Activated CD8-positive, alpha-beta memory T cell treated with anti-CD3 and anti-CD28 coated beads, Interleukin-2, amount 50 U/mL, for 24 hours (primary cell): ENCODE measurements around the gene FLCN.
"Not testable (repeated sequence)": the region's sequence is repeated elsewhere in the genome, so short reads cannot be mapped to it uniquely, and the experiment has no call there.

Experiments used
- DNase-seq: peaks from one replicate; pipeline ENCODE4 v3.0.0-alpha.2; 2020; ENCODE audit errors: extremely low read depth

The FLCN gene, protein sequence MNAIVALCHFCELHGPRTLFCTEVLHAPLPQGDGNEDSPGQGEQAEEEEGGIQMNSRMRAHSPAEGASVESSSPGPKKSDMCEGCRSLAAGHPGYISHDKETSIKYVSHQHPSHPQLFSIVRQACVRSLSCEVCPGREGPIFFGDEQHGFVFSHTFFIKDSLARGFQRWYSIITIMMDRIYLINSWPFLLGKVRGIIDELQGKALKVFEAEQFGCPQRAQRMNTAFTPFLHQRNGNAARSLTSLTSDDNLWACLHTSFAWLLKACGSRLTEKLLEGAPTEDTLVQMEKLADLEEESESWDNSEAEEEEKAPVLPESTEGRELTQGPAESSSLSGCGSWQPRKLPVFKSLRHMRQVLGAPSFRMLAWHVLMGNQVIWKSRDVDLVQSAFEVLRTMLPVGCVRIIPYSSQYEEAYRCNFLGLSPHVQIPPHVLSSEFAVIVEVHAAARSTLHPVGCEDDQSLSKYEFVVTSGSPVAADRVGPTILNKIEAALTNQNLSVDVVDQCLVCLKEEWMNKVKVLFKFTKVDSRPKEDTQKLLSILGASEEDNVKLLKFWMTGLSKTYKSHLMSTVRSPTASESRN

DNA sequence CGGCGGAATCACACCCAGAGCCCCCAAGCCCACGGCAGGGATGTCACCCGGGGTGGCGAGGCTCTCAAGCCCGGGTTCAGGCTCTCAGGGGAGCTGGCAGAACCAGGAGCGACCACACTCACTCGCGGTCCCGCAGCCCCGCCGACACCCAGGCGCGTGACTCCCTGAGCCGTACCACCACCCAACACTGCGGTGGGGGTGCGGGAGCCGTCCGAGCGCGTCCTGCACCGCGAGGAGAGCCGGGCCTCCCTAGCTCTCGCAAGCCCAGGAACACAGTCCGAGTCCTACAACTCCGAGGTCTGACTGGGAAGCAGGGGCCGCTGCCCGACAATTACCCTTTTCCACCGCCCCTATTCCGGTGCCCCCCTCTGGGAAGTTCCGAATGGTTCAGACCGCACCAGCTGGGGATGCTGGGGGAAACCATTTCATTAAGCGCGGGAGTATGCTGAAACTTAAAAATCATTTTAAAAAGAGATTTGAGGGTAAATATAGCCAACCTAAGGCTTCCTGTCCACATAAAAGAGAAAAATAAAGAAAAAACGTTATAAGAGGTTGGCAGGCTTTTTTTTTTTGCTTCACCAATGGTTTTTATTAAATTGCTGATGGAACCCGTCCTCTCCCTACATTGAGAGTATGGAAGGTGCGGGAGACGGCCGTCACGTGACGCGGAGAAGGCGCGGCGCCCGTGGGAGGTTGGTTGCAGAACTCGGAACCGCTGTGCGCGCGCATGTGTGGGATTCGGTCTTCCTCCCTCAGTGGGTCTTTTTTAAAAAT lies at the start of gene FLCN:
Gene FLCN, minus strand, starts transcription at position 143 of the 774 bp plus-strand sequence. CDS start 9,031 bp downstream, outside the sequence.
- peak; percentile 72 for DNase-seq

- DNase-seq, result no peak
Observed at GRCh38 chr17:17285951-17286350, 49.0 kb upstream of the FLCN start.

DNA sequence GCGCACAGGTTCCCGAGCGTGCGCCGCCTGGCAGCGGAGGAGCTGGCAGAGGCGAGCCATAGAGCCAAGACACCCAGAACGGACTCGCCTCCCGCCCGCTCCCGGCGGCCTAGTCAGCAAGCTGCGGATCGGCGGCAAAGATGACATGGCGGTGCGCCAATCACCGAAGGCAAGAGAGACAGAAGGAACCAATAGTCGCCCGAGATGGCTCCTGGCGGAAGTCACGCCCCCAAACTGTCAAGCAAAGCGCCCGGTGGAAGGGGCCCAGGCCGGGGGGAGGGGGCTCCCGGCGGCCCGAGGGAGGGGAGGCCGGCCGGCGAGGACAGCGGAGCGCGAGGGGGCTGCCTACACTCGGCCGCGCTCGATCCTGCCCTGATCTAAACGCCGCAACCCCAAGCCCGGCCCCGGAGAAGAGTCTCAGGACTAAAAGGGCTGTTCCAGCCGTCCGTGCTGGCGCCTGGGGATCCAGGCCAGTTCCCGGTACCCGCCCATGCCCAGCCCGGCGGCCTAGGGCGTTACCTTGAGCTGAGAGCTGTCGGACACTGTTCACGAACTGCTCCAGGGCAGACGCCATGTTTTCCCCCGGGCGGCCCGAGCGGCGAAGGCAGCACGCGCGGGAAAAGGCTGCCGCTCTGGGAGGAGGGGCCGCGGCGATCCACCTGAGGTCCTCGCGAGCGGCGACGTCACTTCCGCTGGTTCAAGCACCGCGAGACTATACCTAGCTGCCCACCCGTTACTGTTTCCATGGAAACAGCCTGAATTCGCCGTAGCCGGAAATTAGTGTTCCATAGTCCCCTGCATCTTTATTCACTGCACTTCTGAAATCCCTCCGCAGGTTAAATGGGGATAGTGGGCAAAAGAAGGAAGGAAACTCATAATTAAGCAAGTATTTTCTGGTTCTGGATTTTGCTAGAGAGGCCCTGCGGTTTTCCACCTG lies 43.9 kb upstream of the FLCN start, which contains the start of gene COPS3:
Gene COPS3, minus strand, starts transcription at position 634 of the 937 bp plus-strand sequence. Its CDS starts 60 bp downstream, at position 574.
- peak; percentile 91 for DNase-seq

GRCh38 chr17:17279316-17279715 lies 42.3 kb upstream of the FLCN start:
- no peak for DNase-seq

DNA sequence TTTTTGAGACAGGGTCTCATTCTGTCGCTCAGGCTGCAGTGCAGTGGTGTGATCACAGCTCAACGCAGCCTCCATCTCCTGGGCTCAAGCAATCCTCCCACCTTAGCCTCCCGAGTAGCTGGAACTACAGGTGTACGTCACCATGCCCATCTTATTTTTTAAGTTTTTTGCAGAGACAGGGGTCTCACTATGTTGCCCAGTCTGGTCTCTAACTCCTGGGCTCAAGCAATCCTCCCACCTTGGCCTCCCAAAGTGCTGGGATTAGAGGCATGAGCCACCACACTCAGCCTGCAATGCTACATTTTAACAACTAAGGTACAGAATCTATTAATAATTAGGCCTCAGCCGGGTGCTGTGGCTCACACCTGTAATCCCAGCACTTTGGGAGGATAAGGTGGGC lies 40.5 kb upstream of the FLCN start:
- DNase-seq, result not testable (repeated sequence)

GRCh38 chr17:17275971-17276370 lies 39.0 kb upstream of the FLCN start:
- no peak for DNase-seq

DNA sequence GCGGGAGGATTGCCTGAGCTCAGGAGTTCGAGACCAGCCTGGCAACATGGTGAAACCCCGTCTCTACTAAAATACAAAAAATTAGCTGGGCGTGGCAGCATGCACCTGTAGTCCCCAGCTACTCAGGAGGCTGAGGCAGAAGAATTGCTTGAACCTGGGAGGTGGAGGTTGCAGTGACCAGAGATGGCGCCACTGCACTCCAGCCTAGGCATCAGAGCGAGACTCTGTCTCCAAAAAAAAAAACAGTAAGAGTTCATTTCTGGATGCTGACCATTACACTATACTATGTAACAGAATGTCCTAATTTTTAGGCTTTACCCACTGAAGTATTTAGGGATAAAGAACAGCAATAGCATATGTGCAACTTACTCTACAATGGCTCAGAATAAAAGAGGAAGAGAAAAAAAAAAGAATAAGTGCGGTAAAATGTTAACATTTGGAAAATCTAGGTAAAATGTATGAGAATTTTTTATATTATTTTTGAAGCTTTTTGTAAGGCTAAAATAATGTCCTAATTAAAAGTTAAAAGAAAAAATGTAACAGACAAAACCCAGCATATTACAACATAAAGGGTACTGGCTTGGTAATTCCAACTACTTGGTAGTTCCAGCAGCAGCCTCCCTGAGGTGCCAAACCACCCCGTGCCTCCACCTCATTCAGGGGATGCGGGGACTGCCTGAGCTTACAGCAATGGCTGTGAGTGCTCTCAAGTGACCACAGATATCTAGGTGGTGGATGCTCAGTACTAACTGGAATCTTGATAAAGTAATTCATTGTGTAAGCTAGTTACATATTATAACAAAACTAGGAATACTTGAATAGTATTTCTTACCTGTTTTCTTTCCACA lies 33.2 kb upstream of the FLCN start:
- no peak for DNase-seq

- no peak for DNase-seq
Observed at GRCh38 chr17:17264430-17264829, 27.5 kb upstream of the FLCN start.

DNA sequence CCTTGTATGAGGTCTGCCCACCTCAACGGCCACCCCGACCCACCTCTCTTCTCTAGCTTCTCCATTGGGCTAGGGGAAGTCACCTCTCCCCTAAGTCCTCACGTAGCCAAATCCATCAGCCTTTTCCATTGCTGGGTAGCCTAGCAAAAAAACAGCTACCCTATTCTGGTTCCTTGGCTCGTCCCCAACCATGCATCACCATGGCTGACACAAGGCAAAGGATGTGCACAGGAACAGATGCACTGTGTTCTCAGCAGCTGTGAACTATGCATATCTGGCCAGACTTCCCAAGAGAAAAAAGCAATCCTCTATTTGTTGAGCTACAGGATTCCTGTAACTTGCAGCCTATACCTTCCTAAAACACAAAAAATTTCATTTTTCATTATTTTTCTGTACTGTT lies 22.0 kb upstream of the FLCN start:
- no peak for DNase-seq

- DNase-seq, result no peak
Observed at GRCh38 chr17:17258011-17258410, 21.0 kb upstream of the FLCN start.

DNA sequence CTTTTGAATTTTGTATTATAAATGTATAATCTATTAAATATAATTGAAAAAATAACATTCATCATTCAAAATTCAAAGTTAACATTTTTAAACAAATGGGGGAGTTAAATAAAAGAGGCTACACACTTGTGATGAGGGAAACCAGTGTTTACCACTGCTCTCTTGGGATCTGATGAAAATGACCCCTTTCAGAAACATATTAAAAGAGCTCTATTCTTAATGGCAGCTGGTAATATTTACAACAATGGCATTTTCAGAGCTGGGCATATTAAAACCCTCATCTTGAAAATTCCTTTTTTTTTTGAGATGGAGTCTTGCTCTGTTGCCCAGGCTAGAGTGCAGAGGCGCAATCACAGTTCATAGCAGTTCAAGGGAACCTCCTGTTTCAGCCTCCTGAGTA lies 19.3 kb upstream of the FLCN start:
- no peak for DNase-seq

DNA sequence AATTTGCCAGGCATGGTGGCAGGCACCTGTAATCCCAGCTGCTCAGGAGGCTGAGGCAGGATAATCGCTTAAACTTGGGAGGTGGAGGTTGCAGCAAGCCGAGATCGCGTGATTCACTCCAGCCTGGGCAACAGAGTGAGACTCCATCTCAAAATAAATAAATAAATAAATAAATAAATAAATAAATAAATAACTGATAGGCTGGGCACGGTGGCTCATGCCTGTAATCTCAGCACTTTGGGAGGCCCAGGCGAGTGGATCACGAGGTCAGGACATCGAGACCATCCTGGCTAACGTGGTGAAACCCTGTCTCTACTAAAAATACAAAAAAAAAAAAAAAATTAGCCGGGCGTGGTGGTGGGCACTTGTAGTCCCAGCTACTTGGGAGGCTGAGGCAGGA lies 18.7 kb upstream of the FLCN start:
- DNase-seq, result not testable (repeated sequence)

DNA sequence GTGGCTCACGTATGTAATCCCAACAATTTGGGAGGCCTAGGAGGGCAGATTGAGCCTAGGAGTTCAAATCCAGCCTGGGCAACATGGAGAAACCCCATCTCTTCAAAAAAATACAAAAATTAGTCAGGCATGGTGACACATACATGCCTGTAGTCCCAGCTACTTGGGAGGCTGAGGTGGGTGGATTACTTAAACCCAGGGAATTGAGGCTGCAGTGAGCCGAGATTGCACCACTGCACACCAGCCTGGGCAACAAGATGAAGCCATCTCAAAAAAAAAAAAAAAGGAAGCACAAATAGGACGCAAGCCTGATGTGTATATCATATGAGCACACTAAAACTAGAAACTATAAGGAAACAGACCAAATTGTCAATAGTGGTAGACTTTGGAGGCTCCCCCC lies 17.1 kb upstream of the FLCN start:
- no peak for DNase-seq

DNA sequence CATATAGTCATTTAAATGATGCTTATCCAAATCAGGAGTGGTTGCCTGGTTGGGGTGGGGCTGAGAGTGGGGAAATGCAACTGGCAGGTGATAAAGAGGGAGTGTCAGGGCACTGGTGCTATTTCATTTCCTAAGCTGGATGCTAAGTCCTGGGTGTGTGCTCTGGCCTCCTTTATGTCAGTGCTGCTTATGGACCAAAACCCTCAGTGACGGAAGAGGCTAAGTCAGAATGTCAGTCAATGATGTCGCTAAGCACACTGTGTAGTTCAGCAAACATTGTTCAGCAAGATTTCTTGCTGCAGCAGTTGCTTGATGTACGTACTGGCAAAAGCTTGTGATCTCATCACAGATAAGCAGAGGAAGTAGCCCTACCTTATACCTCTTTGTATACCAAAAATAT lies 16.4 kb upstream of the FLCN start:
- DNase-seq, result no peak

DNA sequence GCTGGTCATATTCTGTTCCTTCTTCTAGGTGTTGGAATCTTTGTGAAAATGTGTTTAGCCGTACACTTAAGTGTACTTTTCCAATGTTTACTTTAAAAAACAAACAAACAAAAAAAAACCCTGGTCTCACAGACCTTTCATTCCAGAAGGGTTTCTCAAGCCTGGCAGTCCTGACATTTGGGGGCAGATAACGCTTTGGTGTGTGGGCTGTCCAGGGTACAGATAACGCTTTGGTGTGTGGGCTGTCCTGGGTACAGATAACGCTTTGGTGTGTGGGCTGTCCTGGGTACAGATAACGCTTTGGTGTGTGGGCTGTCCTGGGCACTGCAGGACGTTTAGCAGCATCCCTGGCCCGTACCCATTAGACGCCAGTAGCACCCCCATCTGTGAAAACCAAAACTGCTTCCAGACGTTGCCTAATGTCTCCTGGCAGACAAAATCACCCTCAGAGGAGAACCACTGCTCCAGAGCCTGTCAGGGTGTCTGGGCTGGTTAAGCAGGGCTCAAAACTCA lies 15.2 kb upstream of the FLCN start:
- no peak for DNase-seq

DNA sequence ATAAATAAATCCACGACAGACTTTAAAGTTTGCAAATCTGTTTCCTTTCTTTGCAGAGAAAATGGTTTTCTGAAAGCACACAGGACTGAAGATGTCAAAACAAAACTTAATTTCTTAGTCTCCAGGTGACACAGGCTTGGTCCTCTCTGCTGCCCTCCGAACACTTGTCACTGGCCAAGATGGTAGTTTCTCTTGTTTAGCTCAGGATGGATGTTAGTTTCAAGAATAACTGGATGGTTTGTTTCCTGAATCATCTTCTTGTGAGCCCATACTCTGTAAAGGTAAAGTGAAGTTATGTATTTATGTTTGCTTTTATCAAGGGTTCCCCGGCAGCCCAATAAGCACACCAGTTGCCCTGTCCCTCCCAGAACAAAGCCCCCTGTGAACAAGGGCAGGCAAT lies 9.9 kb upstream of the FLCN start:
- DNase-seq, result no peak

DNA sequence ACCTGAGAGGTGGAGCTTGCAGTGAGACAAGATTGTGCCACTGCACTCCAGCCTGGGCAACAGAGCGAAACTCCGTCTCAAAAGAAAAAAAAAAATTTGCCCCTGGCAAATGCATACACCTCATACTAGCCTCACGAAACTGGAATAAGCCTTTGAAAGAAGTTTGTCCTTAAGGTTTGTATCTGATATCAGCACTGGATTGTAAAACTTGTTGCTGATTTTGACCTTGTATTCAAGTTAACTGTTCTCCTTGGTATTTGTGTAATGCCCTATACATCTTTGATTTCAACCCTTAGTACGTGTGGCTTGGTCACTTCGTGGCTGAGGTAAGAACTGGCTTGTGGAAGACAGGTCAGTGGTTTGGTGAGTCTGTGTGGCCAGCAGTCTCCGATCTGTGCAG lies 6.2 kb upstream of the FLCN start:
- DNase-seq, result no peak

DNA sequence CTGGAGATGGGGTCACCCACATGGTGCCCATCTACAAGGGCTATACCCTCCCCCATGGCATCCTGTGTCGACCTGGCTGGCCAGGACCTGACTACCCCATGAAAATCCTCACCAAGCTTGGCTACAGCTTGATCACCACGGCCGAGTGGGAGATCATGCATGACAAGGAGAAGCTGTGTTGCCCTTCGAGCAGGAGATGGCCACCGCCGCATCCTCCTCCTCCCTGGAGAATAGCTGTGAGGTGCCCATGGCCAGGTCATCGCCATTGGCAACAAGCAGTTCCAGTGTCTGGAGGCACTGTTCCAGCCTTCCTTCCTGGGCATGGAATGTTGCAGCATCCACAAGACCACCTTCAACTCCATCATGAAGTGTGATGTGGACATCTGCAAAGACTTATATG lies 5.3 kb upstream of the FLCN start:
- DNase-seq, result no peak

- DNase-seq, result no peak
Observed at GRCh38 chr17:17241656-17242055, 4.7 kb upstream of the FLCN start.

DNA sequence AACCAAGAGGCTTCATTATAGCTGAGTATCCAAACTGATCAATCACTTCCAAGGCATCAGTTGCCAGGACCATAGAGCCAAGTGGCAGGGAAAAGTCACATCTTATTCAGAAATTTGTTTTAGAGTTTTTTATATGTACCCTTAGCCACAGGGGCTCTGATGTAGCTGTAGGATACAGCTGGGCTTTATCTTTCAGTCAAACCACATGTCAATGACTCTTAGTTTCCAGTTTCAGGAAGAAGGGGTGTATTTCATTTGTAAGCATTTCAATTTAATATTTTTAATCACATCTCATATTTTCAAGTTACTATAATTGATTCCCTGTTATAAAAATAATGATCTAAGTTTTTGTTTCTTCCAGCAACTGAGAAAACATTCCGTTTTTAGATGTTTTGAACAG lies 2.9 kb upstream of the FLCN start:
- no peak for DNase-seq
